Measurements from ENCODE around the gene GPR137B. TPM values are rescaled to one million over a fixed set of nuclear protein-coding genes. Genes with fewer than 3 reads are reported as not detected.

Gene GPR137B
- total RNA-seq, 2 experiments from 2014 or later = 7.2 to 8.1 TPM

DNA sequence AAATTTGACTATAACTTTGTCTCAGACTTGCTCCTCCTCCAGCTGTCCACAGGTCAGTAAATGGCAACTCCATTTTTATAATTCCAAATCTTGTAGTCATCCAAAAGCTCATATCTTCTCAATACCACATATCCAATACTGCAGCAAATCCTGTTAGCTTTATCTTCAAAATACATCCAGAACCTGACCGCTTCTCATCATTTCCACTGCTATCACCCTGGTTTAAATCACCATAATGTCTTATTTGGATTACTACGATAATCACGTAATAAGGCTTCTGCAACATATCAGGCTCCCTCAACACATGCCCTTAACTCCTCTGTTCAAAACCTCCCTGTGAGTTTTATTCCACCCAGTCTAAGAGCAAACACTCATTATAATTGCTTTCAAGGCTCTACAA, 104.9 kb downstream of the GPR137B start:
- Mint-ChIP-seq H3K27ac (no peak overlapping the region), H3K27me3 (no peaks in the 10 kb centered on the region), H3K36me3 (ENCODE audit: low read depth) (peaks cover 9% of the 10 kb centered on the region), H3K9me3 (no peaks in the 10 kb centered on the region), H3K4me3 (no peak overlapping the region), H3K4me1 (ENCODE audit: low read depth) (no peaks in the 10 kb centered on the region)
- DNase-seq = no peak
- ATAC-seq = no peak
- ChIA-PET POLR2A (no interaction called here), CTCF (no interaction called here)
- intact Hi-C loops (cut with micrococcal nuclease) = no loop called here
- TF ChIP-seq, protein P1, sequence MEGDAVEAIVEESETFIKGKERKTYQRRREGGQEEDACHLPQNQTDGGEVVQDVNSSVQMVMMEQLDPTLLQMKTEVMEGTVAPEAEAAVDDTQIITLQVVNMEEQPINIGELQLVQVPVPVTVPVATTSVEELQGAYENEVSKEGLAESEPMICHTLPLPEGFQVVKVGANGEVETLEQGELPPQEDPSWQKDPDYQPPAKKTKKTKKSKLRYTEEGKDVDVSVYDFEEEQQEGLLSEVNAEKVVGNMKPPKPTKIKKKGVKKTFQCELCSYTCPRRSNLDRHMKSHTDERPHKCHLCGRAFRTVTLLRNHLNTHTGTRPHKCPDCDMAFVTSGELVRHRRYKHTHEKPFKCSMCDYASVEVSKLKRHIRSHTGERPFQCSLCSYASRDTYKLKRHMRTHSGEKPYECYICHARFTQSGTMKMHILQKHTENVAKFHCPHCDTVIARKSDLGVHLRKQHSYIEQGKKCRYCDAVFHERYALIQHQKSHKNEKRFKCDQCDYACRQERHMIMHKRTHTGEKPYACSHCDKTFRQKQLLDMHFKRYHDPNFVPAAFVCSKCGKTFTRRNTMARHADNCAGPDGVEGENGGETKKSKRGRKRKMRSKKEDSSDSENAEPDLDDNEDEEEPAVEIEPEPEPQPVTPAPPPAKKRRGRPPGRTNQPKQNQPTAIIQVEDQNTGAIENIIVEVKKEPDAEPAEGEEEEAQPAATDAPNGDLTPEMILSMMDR (IDR thresholded peaks at IDR 0.05) = no peak

DNA sequence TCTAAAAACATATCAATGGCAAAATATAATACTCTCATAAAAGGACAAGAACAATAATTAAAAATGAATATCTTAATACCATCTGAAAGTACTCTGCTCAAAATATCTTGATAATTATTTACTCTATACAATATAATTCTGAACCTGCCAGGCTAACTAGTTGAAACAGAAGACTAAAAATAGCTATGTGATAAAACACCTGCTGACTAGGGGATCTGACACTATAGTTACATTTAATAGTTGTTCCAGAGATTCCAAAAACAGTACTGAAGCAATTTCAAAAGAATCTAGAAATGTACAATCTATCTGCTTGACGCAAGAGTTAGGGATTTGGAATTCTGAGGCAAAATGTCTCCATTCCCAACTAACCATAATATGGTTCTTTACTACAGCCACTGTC, 109.2 kb downstream of the GPR137B start:
- Mint-ChIP-seq H3K4me1 (ENCODE audit: low read depth) (no peaks in the 10 kb centered on the region), H3K4me3 (no peak overlapping the region), H3K36me3 (ENCODE audit: low read depth) (peaks cover 6% of the 10 kb centered on the region), H3K27me3 (no peaks in the 10 kb centered on the region), H3K9me3 (no peaks in the 10 kb centered on the region), H3K27ac (no peak overlapping the region)
- DNase-seq = no peak
- ChIA-PET POLR2A (no interaction called here), CTCF (interaction anchor here (1.3 to 1.6 kb wide), 3 partner anchors 11 to 54 kb away, joined by 3 to 4 read pairs (median 3); no protein-coding TSS in a partner anchor)
- intact Hi-C loops (cut with micrococcal nuclease) = no loop called here
- ATAC-seq = no peak
- TF ChIP-seq, protein P1 (IDR thresholded peaks at IDR 0.05) = no peak

DNA sequence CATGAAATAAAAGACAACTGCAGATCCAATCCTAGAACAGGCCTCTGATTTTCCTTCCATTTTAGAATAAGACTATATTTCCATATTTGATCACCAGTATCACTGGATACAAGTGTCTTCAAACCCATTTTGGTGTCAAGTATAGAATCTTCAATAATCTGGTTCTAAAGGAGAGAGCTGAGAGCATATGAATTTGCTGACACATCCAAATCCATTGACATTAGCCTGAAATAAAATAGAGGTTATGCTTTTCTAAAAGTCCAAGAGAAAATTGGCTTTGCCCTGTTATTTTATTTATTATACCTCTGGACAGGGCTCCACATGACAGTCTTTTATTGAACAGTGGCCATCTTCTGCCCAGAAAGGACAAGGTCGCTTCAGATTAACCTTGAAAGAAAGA, 110.8 kb downstream of the GPR137B start:
- intact Hi-C loops (cut with micrococcal nuclease) = no loop called here
- H3K4me3 Mint-ChIP-seq = no peak overlapping the region
- H3K4me1 Mint-ChIP-seq (ENCODE audit: low read depth) = peaks cover 2% of the 10 kb centered on the region
- TF ChIP-seq, protein P1 (IDR thresholded peaks at IDR 0.05) = no peak
- peaks cover 9% of the 10 kb centered on the region for H3K36me3 Mint-ChIP-seq (ENCODE audit: low read depth)
- CTCF ChIA-PET = interaction anchor here (1.5 kb wide), 1 partner anchor 53 kb away, joined by 3 read pairs; no protein-coding TSS in a partner anchor
- no peaks in the 10 kb centered on the region for H3K27me3 Mint-ChIP-seq
- peaks cover 9% of the 10 kb centered on the region for H3K9me3 Mint-ChIP-seq
- H3K27ac Mint-ChIP-seq = no peak overlapping the region
- DNase-seq (no peak), ATAC-seq (no peak)
- POLR2A ChIA-PET = no interaction called here

DNA sequence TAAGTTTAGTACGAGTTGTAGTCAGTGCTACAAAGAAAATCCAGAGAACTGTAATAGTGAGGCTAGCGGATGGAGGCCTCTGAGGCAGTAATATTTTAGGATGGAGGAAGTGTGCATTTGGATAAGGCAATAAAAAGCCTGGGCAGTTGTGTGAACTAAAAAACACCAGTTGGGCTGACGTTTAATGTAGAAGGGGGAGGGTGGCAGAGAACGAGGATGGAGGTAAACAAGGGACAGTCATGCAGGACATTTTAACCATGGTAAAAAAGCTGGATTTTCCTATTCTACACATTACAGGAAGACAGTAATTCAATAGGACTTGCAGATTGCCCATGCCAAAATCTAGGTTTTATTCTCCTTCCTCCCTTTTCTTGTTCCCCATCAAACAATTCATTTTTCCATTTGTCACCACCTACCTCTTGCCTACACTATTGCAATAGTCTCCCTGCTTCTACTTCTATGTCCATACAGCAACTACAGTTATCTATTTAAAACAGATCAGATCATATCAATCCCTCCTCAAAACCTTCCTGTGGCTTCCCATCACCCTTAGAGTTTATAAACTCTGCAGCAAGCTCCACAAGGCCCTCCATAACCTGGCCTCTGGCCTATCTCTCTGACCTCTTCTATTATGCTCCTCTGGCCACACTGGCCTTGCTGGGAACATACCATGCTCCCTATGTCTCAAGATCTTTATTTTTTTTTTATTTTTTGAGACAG, 111.7 kb downstream of the GPR137B start:
- Mint-ChIP-seq H3K4me3 (no peak overlapping the region), H3K9me3 (peaks cover 12% of the 10 kb centered on the region), H3K27ac (no peak overlapping the region), H3K36me3 (ENCODE audit: low read depth) (peaks cover 12% of the 10 kb centered on the region), H3K27me3 (no peaks in the 10 kb centered on the region), H3K4me1 (ENCODE audit: low read depth) (peaks cover 4% of the 10 kb centered on the region)
- ChIA-PET POLR2A (no interaction called here), CTCF (no interaction called here)
- intact Hi-C loops (cut with micrococcal nuclease) = no loop called here
- TF ChIP-seq, protein P1 (IDR thresholded peaks at IDR 0.05) = no peak
- DNase-seq (no peak), ATAC-seq (no peak)

DNA sequence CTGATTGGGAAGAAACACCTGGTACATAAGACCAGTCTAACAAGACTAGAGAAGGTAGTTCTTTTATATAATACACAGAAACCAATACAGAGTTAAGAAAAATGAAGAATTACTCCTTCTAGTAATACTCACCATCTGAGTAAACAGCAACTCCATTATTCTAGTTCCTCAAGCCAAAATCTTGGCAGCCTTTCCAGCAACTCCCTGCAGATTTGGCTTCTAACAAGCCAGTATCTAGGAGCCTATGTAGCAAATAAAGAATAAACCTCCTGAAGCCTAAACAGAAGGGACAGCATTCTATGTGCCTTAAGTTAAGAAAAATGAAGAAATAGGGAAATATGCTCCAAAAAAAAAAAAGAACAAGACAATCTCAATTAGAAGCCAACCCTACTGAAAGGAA, 114.9 kb downstream of the GPR137B start:
- intact Hi-C loops (cut with micrococcal nuclease) = no loop called here
- DNase-seq (no peak), ATAC-seq (no peak)
- H3K36me3 Mint-ChIP-seq (ENCODE audit: low read depth) = peaks cover 33% of the 10 kb centered on the region
- TF ChIP-seq, protein P1 (IDR thresholded peaks at IDR 0.05) = no peak
- peaks cover 27% of the 10 kb centered on the region for H3K4me1 Mint-ChIP-seq (ENCODE audit: low read depth)
- no peaks in the 10 kb centered on the region for H3K27me3 Mint-ChIP-seq
- H3K4me3 Mint-ChIP-seq = no peak overlapping the region
- ChIA-PET POLR2A (no interaction called here), CTCF (no interaction called here)
- H3K9me3 Mint-ChIP-seq = peaks cover 25% of the 10 kb centered on the region
- H3K27ac Mint-ChIP-seq = no peak overlapping the region

Data from activated CD8-positive, alpha-beta T cell treated with anti-CD3 and anti-CD28 coated beads for 36 hours (primary cell).